GM19438 (cell line): ENCODE measurements around the gene RAD51B.

Experiments
- ATAC-seq: cut with Tn5 transposase; IDR thresholded peaks from one replicate; pipeline ENCODE4 v1.9.1; 2021; ENCODE audit warnings: low read depth; ENCODE audit not compliant: unreplicated experiment

RAD51B gene

DNA sequence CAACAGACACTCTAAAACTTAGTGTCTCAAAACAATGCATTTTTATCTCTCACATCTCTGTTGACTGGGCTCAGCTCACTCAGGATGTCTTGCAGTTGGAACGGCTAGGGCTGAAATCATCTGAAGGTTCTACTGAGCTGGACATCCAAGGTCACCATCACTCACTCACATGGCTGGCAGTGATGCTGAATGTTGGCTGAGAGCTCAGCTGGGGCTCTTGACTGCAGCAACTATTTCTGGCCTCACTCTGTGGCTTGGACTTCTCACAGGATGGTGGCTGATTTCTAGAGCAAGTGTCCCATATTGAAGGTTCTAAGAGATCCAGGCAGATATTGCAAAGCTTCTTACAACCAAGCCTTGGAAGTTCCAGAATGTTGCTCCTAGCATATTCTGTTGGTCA is 806.8 kb downstream of the RAD51B start:
- no peak for ATAC-seq

DNA sequence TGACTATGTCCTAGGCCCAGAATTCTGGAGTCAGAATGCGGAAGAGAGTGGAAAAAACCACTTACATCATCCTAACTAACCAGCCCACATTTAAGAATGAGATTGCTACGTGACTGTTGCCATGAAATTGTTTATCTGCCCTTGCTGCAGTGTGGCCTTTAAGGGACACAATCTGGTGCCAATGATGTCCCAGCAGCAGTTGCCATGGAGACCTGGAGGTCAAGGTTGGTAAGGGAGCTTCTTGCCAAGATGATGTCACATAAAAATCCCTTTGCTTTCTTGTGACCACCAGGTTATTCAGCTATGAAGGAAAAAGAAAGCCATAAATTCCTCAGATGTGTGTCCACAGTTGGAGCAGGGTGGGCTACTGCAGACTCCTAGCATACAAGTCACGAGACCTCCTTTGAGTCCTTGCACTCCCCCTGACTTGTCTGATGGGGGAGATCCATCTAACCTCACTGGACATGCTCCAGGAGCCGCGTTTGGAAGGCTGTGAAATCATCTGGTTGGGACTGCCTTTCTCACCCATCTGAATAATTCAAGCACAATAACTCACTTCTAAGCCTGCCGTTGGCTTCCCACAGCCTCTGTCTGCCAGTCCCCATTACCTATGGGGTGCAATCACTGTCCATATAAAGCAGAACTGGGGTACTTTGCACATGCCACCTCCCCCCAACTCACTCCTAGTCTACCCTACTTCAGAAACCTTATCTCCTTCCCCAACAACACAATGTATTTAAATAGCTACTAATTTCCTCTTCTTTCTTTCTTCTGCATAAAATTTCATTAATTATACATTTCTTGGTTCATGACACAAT is 807.7 kb downstream of the RAD51B start:
- no peak for ATAC-seq

DNA sequence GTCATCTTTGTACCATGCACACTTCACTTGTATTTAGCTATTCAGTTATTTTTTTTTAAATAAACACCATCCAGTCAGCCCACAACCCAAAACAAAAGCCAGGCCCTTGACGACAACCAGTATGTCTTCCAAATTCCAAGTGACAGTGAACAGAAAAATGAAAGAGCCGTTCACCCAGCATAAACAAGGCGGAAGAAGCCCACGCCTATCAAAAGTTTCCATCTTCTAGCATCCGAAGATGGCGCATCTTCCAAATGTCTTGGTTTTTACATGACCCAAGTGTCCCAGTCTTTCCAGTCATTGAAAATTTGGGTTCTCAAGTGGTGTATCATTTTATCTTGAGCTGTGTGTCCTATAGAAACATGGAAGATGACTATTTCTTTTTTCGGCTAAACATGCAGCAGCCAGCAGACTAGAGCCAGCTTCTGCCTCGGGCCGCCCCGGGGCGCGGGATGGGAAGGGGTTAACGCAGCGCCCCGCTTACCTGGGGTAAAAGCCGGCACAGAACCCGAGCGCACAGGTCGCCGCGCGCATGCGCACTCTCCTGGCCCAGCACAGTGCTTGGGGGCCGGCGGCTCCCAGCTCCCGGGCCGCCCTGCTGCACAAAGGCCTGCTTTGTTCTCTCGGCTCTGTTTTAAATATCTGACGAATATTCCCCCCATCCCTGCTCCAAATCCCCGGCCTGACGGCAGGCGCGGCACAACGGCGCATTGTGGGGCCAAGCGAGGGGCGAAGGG is 808.5 kb downstream of the RAD51B start:
- ATAC-seq, result no peak

DNA sequence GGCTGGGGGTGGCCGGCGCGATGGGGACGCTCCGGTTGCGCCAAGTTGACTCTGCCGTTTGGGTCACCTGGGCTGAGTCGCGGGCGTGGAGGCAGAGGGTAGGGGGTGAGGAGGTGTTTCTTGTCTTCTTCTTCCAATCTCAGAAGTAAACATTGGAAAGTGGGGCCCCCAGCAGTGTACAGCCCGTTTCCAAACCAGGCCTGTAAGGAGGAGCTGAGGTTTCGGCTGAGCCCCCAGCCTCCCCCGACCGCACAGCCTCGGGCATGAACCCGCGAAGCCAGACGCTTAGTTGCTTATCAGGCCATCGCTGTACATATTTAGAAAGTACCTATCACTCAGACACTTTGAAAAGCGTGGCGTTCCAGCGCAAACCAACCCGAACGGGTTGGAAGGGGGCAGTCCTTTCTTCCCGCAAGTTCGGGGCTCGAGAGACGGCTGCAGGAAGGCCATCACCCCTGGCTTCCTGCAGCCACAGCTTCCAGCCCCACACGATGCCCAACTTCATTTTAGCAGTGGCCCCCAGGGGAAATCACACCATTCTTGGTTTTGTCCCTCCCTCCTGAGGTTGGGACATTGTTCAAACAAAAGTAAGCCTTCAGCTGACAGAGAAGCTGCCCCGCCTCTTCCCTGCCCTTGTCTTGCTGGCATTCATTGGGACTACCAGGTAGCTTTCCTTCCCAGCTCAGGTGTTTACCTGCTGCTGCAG is 809.2 kb downstream of the RAD51B start:
- no peak for ATAC-seq

DNA sequence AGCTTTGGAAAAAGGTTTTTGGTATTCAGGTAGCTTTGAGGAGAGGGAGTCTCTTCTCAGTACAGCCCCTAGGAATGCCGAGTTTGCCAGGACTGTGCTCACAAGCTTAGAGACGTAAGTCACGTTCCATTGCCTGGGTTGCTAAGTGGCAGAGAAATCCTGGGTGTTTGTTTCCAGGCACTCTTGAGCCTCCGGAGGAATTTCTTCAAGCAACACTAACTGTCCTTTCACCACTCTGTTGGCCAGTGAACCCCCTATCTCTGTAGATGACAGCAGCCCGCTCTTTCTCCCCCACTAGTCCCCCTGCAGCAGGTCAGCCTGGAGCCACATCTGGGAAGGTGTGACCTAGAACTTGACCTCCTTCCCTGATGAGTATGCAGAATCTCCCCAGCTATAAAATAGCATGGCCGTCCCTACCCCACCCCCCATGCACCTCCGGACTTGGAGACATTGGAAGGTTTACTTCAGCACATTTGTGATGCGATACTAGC is 810.5 kb downstream of the RAD51B start:
- no peak for ATAC-seq

DNA sequence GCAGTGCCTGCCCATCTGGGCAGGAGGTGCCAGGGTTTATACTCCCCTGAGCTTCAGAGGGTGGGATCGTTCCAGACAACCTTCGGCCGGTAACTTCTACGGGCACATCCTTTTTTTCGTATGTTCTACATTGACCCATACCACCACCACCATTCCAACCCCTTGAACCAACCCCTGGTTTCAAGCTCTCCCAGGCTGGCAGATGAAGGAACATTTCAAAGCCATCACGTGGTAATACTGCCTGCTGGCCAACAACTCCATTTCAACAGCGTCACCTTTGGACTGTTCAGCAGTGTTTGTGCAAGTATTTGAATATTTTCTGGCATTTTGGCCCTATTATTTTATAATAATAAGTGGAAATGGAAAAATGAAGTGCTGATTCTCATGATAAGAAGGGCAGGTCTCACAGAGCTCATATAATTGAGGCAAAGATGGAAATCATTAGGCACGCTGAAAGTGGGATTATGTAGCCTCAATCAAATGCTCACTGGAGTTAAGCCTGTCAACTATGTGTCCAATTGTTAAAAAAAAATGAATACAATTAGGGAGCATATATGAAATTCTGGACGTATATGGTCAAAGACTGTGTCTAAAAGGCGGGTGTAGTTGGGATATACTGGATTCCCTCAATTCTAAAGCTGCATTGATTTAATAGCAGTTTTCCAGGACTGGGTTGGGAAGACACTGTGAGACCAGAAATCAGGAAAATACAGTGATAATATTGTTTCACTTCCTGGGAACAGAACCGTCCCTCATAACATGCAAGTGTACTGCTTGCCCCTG is 811.2 kb downstream of the RAD51B start:
- ATAC-seq, result no peak

DNA sequence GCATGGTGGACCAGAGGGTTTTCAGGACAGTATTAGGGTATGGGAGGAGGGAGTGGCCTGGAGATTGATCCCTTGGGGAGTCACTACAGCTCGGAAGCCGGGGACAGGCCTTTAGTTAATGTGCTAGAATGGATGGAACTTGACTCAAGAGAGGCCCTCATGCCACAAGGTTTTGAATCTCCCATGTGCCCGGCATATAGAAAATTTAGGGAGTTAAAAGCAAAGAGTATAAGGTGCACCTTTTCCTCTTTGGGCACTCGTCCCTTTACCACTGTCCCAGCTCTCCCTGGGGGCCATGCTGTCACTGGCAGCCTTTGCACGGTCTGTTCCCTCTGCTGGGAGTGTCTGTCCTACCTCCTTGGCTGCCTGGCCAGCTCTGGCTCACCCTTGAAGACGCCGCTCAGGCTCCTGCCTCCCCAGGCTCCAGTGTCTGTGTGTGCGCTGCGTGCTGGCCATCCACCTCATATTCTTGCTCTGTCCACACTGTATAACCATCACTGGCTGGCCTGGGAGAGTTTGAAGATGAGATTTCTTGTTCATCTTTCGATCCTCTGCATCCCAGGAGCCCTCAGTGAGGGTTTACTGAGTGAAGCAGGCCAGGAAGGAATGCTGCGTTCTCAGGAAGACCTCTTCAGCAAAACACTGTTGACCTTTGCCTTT is 811.9 kb downstream of the RAD51B start:
- no peak for ATAC-seq

DNA sequence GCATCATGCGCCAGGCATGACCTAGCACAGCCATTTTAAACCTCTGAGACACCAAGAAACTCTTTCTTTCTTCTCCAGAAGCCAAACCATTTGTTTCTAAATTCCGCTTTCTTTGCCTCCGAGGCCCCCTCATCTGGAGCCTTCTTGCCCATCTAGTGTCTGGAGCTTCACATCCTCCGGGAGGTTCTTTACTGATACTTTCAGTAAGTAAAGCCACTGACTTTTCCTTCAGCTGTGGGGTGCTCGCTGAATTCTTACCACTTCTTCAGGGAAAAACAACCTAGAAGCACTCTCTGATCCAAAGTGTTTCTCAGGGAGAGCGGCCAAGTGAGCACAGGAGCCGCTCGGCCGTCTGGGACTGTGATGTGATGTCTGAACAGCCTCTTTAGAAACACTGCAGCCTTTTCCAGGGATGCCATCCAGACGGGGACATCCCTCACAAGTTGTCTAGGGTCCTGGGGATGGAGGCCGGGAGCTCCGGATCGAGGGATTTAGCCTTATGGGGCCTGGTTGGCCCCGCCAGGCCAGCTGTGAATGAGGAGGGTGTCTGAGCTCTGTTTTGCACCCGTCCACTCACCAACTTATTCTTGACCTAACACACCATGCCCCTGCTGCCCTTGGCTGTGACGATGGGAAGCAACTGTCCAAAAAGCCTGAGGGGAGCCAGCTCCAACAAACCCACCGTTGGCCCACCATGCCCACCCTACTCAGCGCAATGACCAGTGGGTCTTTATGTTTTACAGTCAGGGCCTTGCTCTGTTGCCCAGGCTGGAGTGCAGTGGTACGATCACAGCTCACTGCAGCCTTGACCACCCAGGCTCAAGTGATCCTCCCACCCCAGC is 812.7 kb downstream of the RAD51B start:
- ATAC-seq, result no peak

DNA sequence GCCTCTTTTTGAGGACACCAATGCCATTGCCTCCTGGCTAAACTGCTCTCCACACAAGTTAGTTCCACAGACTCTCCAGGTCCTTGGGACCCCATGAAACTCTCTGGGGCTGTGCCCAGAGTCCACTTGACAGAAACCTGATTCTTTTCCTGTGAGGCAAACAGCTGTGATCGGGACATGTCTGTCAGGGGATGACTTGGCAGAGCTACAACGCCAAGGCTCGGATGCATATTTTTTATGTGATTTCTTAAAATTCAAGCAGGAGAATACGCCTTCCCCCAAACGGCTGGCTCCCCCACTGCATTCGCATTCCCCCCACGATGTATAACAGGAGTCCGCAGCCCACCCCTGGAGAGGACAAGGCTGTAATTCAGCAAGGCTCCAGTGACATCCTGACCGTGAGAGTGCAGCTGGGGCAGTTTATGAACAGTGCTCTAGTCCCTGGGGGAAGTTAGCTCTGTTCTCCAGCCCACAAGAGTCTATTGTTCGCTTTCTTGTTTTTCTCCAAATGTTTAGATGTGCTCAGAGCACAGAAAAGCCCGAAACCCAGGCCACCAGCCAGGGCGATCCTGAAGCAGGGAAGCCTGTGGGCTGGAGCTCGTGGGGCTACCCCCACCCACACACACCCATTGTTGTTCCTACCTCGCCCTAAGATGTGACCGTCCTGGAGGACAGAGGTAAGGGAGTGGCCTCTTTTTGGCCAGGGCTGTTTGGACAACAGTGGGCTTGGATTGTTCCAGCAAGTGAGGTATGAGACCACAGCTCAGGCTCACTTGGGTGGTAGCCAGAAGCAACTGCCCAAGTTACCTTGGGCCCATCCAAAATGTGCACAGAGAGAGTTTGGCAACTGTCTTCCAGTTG is 813.8 kb downstream of the RAD51B start:
- ATAC-seq, result no peak

DNA sequence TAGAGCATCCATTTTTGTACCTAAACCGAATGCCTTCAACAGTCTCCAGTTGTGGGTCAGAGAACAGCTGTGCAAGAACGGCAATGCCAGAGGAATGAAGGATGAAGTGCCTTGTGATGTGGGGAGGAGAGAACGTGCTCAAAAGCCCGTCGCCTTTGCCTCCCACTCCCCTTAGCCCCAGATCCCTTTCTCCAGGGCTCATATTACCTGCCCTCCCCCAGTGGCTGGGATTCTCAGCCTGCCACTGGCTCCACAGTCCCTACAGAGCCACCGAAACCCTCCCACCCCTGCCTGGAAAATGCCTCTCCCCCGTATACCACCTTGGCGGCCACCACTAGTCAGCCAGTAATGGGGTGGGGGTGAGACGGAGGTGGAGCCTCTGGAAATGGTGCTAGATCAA is 814.8 kb downstream of the RAD51B start:
- ATAC-seq, result no peak

DNA sequence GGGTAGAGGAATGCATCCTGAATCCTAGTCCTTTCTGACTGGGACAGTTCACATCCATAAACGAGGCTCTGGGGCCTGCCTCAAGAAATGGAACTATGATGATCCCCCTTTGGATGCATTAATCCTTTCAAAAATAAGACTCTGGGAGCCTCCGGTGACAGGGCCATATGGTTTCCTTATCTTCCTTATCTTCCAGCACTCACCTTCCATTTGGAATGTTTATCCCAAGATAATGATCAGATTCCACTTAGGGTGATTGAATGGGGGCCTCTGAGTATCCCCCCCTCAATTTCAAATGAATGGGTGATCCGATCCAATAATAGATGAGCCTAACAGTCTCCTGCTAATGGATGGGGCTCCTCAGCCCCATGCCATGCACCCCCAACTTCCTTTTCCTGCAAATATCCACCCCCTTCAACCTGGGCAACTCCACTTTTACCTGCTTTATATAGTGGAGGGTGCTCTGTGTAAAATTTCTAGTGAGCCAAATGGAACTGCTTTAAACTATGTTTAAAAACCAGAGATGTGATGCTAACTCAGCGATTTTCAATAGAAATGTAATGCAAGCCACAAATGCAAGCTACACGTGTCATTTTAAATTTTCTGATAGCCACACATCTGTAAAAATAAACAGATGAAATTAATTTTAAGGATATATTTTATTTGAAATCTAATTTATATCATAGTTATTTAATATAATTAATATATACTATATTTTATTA is 815.5 kb downstream of the RAD51B start:
- no peak for ATAC-seq

DNA sequence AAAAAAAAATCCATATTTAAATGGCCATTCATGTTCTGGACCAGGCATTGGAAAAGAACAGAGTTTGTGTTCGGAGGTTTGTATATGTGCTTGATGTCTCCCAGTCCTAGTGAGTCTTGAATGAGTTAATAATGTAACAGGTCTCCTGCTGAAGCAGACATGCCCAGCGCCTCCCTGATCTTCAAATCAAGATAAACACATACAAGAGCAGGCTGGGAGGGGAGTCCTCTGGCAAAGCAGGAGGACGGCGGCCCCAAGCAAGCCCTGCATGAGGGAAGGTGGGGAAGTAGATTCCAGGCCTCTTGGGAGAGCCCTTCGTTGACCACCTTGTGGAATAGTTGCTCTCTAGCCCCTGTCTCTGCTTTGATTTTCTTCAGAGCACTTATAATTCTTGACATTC is 817.0 kb downstream of the RAD51B start:
- ATAC-seq, result no peak

DNA sequence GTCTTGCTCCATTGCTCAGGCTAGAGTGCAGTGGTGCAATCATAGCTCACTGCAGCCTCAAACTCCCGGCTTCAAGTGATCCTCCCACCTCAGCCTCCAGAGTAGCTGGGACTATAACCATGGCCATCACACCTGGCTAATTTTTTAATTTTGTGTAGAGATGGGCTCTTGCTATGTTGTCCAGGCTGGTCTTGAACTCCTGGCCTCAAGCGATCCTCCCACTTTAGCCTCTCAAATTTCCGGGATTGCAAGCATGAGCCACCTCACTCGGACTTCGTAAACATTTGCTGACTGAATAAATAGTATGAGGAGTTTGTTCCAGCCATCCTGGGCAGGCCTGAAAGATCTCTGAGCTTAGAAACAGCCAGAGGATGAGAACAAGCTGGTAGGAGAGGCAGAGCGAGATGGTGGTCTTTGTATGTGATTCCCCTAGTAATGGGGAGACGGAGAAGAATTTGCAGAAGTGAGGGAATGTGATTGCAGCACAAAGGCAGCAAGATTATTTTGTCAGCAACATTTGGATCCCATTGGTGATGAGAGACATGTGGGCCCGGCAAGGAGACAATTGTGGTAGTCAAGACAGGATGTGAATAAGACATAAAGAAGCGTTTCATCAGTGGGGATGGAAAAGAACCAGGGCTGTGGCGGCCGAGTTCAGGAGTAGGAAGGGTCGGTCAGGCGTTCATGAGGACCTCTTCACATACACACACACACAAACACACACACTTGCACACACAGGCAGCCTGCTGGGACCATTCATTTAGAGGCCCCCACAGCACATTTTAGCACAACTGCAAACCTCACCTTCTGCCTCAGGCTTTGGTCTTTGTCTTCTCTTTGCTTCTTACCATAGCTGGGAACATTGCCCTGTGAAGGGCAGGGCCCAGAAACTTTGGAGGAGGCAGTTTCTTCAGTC is 817.8 kb downstream of the RAD51B start:
- ATAC-seq, result no peak

DNA sequence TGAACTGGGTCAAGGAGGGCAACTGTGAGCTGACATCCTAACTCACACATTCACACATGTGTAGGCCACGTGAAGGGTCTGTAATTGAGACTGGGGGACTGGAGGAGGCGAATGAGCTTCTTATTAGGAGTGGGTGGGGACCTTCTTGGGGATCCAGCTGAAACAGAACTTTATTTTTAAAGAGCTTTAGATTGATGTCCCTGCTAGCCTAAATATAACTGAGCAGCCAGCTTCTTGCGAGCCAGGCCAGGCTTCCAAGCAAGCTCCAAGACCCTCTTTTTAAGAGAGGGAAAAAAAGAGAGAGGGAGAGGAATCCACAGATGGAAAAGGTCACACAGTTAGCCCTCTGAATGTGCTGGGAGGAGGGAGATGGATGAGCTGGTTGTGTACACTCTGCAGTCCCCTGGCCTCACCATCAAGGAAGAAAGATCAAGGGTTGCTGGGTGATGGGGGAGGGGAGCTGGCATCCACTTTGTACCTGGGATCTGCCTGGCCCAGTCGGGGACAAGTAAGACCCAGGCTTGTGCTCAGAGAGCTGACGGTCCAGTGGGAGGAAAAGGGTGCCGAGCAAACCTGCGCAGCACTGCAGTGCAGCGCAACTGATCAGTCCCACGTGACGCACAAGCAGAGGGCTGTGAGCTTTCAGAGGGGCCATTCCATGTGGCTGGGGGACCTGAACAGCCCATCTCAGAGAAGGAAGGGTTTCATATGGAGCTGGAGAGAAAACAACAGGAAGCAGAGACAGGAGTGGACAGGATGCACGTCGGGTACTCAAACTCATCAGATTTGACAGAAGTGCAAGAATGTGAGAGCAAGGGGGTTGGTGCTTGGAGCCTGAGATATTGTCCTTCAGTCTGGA is 818.8 kb downstream of the RAD51B start:
- no peak for ATAC-seq

DNA sequence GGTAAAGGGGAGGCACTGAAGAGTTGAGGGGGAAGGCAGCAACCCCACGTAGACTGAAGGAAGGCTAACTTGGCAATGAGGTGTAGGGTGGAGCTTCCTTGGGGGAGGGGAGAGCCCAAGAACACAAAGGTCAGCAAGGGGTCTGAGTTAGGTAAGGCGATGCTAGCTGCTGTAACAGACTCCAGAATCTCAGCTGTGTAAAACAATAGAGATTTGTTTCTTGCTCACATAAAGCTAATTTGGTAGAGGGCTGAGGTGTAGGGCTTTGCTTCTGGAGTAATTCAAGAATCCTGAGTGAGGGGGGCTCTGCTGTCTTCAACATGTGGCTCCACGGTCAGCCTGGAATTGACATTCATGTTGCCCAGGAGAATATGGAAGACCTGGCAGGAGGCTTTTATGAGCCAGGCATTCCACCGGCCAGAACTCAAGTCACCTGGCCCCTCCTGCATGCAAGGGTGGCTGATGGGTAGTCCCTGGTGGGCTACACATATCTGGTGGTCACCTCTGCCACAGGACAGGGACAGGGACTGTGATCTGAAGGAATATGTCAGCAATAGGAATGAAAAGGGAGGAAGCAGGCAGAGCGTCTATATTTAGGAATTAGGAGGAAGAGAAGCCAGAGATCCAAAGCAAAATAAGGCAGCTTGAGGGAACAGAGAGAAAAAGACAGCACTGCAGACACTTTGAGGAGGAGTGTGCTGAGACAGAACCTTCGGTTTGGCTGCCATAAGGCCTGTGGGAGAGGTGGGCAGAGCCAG is 819.6 kb downstream of the RAD51B start:
- ATAC-seq, result no peak
